Activated CD4-positive, alpha-beta T cell treated with anti-CD3 and anti-CD28 coated beads for 48 hours (primary cell): ENCODE results near the gene PPP1R15A.
"Not testable (repeated sequence)": the region's sequence is repeated elsewhere in the genome, so short reads cannot be mapped to it uniquely, and the experiment has no call there.

ENCODE experiments used
- DNase-seq: peaks from one replicate; pipeline ENCODE4 v3.0.0-alpha.2; 2020

Gene PPP1R15A

DNA sequence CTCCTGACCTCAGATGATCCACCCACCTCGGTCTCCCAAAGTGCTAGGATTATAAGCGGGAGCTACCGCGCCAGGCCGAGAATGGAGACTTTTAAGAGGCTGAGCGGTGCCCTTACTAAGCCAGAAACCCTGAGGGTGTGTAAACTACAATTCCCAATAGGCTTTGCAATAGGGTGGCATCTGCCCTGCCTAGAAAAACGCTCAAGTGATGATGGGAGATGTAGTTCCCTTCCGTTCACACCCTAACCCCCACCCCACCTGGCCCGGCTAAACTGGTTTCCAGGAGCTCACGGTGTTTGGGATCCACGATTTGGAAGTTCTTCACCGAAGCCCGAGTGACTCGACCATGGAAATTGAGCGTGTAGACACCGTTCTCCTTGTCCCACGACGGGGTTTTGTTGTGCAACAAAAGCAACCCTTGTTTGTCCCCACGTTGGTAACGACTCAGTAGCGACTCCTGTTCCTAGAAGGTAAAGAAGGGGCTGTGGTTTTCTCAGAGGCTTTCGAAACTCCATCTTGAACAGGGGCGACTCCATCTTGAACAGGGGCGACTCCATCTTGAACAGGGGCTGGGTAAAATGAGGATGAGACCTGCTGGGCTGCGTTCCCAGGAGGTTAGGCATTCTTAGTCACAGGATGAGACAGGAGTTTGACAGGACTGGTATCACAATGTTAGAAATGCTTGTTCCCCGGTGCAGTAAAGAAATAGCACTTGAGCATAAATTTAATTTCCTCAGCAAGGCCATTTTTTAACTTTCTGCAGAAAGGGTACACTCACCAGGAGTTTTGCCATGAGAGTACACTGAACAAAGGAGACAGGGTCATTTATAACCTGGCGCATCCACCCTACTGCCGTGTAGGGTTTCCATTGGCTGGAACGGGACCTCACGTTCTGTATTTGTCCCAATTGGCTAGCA is 9.8 kb downstream of the PPP1R15A start:
- DNase-seq, result no peak

DNA sequence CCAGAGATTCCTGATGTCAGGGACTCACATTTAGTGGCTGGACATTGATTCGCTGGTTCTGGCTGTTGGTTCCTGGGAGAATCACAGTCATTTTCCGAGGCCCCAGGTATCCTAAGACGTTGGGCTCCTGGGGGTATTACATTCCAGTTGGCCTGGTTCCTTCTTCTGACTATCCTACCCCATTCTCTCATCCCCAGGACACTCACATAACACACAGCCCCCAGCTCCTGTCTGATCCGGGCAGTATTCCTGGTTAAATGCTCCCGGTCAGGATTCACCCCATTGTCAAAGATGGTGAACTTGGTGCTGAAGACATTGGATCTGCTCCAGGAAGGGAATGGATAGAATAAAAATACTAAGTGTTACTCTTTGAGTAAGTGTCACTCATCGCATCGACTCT is 11.5 kb downstream of the PPP1R15A start:
- no peak for DNase-seq

DNA sequence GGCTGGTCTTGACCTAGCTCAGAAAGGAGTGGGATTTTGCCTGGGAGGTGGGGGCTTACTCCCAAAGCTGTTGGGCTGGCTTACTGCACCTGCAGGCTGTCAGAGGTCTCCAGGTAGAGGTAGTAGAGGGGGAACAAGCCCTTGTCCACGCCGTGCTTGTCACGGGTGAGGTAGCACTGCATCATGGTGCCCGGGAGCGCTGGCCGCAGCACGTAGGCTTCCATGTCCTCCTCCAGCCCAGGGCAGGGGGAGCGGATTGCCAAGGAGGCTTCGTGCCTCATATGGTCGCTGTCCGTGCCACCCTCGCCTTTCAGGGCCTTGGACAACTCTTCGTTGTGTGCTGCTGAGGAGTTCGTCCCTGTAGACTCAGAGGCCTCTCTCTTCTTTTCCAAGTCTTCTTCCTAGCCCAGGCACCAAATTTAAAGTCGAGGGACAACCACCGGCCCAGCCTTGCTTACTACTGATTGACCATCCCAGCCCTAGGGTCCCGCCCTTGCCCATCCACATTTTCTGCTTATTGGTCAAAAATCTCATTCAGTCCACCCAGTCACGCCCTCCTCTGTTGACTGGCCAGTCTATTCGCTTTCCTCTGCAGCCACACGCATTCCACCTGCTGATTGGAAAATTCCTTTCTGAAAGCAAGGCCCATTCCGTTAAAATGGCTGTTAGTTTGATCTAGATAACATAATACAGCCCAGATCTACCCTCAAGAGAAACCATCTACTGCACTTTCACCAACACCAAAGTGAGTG is 15.8 kb downstream of the PPP1R15A start:
- no peak for DNase-seq

DNA sequence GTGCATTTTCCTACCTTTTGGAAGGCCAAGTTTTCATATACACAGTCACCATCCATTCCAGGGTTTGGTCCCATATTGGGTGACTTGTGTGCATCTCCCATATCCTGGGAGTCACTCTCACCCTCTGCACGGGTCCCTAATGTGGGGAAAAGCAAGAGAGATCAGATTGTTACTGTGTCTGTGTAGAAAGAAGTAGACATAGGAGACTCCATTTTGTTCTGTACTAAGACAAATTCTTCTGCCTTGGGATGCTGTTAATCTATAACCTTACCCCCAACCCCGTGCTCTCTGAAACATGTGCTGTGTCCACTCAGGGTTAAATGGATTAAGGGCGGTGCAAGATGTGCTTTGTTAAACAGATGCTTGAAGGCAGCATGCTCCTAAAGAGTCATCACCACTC is 17.3 kb downstream of the PPP1R15A start:
- DNase-seq, result not testable (repeated sequence)

DNA sequence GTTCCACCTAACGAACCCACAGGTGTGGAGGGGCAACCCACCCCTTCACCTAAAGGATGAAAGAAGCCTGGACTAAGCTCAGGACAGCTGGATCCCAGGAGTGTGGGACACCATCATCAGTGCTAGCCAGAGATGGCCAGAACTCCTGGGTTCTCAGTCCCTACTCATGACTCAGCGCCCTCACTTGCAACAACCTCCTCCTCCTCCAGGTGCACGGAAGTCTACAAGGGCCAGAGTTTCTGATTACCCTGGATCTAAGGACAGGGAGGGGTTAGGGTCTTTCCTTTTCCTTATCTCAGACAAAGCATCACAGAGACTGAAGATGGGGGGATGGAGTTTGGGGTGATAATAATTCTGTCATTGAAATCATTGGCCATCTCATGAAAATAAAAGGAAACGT is 18.3 kb downstream of the PPP1R15A start:
- DNase-seq, result no peak

DNA sequence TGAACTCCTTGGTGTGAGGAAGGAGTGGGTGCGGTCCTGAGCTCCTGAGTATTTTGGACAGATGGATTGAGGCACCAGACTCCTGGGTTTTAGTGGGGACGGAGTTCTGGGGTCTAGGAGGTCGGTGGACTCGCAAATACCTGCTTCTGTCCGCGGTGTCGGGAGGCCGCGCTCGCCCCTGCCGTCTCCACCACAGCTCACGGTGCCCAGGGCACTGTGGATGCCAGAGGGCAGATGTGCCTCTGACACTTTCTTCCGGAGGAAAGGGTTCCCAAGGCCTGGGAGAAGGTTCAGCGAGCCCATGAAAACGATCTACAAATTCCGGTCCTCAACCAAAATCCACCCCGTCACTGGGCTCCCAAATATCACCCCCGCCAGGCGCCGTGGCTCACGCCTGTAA is 23.0 kb downstream of the PPP1R15A start:
- DNase-seq, result no peak

DNA sequence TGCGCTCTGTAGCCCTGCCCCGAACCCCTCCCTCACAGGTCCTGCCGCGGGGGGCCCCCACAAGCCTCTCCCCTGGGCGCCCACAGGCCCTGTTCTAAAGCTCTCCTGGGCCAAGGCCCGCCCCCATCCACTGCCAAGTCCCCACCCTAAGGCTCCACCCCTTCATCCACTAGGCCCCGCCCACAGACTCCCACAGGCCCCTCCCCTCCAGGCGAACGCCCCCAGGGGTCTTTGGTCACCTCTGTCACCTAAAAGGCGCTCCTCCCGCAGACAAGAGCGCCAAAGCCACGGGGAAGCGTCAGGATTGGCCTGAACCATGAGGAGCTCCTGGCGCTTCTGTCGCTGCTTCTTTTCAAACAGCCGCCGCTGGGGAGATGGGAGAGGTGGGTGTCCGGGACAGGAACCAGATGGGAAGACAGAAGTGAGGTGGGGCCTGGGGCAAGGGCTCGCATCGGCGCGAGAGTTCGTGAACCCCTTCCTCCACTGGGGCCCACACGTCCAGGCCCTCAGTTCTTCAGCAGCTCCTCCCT is 24.0 kb downstream of the PPP1R15A start:
- DNase-seq, result peak; percentile 71

DNA sequence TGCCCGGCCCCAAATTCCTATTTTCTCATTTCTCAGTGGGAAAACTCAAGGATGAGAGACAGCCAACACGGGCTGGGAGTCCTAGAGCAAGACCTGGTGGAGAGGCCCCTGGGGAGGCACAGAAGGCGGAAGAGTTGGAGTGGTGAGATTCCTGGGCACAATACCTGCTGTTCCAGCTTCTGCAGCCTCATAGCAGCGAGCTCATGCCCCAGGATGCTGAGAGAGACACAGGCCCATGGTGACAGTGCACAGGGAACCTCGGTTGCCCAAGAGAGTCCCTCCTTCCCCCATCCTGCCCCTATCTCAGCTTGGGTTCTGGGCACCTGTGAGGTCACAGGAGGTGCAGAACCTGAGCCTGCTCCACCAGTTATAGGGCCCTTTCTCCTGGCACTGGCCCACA is 25.0 kb downstream of the PPP1R15A start:
- no peak for DNase-seq

DNA sequence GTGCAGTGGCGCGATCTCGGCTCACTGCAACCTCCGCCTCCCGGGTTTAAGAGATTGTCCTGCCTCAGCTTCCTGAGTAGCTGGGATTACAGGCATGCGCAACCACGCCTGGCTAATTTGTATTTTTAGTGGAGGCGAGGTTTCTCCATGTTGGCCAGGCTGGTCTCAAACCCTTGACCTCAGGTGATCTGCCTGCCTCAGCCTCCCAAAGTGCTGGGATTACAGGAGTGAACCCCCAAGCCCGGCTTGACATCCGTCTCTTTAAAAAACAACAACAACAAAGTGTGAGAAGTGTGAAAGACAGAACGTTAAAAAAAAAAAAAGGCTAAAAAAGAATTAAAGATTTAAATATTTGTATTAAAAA is 27.1 kb downstream of the PPP1R15A start:
- not testable (repeated sequence) for DNase-seq

DNA sequence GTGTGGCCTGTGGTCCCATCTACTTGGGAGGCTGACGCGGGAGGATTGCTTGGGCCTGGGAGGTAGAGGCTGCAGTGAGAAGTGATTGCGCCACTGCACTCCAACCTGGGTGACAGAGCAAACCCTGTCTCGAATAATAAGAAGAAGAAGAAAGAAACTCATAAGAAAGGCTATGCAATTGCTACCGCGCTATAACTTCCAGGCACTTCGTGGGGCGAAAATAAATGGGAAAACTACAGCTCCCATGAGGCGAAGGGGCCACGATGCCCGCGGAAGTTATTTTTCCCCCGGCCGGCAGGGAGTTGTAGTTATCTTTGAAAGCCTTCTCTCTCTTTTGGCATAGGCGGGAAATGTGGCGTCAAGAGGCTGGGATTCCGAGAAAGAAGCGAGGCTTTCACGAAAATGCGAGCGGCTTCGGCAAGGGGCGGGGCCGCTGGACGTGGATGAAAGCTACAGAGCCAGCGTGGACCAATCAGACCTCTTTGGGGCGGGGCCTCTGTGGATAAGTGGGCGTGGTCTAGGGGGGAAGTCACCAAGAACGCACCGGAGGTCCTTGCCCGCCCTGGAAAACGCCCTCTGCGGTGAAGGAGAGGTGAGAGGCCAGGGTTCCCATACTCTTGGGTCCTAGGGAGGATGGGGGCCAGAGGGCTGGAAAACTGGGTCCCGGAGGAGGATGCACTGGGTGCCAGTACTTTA is 27.7 kb downstream of the PPP1R15A start, which contains the start of gene NUCB1:
NUCB1 (plus strand) TSS at position 532 of the 696 bp plus-strand sequence. CDS start 485 bp downstream, outside the sequence.
- peak; percentile 100 for DNase-seq

DNA sequence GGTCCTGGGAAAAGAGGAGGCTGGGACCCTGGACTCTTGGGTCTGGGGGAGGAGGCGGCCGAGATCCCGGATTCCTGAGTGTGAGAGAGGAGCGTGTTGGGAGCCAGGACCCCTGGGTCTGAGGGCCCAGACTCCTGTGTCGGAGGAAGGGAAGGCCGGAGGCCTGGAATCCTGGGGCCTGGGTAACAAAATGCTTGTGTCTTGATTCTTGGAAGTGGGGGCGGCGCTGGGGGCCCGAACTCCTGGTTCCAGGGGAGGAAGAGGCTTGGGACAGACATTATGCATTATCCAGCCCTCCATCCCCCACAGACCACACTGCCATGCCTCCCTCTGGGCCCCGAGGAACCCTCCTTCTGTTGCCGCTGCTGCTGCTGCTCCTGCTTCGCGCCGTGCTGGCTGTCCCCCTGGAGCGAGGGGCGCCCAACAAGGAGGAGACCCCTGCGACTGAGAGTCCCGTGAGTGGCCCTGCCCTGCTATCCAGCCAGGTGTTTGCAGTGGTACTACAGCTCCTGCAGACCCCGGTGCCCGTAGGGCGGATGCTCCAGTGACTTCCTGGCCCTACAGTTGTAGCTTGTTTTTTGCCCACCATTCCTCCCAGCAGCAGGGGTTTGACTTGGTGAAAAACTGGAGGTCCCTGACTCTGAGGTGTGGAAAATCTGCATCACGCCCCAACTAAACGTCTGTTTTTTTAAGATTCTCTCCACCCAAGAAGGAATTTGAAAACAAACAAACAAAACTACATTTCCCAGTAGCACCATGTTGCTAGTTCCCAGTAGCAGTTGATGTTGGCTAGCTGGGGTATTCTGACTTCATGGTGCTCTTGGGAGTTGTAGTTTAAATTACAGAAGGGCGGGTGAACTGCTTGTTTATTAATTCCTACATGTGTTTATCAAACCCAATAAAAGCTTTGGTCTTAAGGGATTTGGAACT is 28.5 kb downstream of the PPP1R15A start:
- DNase-seq, result peak; percentile 16

DNA sequence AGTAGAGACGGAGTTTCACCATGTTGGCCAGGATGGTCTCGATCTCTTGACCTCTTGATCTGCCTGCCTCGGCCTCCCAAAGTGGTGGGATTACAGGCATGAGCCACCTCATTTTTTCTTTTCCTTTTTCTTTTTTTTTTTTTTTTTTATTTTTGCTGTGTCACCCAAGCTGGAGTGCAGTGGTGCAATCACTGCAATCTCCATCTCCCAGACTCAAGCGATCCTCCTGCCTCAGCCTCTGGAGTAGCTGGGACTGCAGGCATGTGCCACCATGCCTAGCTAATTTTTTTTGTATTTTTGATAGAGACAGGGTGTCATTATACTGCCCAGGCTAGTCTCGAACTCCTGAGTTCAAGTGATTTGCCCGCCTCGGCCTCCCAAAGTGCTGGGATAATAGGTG is 30.1 kb downstream of the PPP1R15A start:
- DNase-seq, result not testable (repeated sequence)

DNA sequence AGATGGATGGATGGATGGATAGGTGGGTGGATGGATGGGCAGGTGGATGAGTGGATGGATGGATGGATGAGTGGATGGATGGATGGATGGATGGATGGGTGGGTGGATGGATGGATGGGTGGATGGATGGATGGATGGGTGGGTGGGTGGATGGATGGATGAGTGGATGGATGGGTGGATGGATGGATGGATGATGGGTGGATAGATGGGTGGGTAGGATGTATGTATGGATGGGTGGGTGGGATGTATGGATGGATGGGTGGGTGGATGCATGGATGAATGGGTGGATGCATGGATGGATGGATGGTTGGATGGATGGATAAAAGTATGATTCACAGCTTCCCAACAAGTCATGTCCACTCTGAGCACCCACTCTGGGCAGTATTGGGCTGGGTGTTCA is 31.6 kb downstream of the PPP1R15A start:
- DNase-seq, result not testable (repeated sequence)

DNA sequence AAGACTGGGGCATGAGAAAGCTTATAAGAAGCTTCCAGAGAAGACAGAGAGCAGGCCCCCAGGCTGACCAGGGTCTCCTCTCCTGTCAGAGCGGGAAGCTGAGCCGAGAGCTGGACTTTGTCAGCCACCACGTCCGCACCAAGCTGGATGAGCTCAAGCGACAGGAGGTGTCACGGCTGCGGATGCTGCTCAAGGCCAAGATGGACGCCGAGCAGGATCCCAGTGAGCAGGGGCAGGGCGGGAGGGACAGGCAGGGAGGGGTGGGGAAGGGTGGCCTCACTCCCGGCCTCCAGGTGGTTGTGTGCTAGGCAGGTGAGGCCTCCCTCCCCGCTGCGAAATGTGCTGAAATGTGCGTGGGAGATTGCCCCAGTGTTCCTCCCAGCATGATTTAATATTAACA is 33.4 kb downstream of the PPP1R15A start:
- no peak for DNase-seq

DNA sequence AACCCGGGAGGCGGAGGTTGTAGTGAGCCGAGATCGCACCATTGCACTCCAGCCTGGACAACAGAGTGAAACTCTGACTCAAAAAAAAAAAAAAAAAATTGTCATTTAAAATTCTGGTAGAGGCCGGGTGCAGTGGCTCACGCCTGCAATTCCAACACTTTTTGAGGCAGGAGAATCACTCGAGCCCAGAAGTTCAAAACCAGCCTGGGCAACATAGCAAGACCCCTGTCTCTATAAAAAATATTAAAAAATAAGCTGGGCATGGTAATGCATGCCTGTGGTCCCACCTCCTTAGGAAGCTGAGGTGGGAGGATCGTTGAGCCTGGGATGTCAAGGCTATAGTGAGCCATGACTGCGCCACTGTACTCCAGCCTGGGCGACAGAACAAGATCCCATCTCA is 34.1 kb downstream of the PPP1R15A start:
- no peak for DNase-seq

DNA sequence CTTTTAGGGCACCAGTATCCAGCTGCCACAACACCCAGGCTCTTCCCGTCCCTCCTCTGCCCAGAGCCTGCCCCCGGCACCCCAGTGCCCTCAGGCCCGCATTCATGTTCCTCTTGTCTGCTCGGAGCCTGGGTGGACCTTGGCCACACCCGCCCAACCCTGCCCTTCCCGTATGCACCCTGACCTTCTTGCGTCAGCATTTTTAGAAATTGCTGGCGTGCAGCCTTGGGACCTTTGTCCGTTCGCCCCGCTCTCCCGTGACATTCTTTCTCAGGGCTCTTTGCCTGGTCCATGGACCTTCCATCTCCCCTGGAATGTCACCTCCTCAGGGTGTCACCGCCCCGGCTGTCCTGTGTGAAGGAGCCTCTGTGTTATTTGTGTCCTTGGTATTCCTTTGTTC is 35.5 kb downstream of the PPP1R15A start:
- DNase-seq, result no peak

DNA sequence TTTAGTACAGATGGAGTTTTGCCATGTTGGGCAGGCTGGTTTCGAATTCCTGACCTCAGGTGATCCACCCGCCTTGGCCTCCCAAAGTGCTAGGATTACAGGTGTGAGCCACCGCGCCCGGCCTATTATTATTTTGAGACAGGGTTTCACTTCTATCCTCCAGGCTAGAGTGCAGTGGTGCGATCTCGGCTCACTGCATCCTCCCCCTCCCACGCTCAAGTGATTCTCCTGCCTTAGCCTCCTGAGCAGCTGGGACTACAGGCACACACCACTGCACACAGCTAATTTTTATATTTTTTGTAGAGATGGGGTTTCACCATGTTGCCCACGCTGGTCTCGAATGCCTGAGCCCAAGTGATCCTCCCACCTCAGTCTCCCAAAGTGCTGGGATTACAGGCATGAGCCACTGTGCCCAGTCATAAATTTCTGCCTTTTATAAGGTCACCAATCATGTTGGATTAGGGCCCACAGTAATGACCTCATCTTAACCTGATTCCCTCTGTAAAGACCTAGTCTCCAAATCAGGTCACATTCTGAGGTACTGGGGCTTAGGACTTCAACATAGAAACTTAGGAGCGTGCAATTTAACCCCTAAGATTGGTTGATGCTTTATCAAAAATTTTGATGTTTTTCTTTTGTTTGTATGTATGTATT is 37.3 kb downstream of the PPP1R15A start:
- not testable (repeated sequence) for DNase-seq

DNA sequence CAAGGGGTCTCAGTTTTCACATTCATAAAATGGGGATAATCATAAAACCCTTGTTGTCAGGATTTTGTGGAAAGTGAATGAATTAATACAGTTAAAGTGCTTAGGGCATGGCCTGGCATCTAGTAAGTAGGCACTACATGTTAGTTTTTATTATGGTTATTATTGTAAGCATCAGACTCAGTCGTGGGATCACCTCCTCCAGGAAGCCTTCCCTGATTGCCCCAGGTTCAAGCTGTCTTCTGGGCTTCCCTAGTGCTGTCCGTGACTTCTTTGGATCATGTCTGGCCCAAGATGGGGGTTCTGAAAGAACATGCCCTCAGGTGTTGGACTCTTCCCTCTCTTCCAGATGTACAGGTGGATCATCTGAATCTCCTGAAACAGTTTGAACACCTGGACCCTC is 38.6 kb downstream of the PPP1R15A start:
- DNase-seq, result no peak

DNA sequence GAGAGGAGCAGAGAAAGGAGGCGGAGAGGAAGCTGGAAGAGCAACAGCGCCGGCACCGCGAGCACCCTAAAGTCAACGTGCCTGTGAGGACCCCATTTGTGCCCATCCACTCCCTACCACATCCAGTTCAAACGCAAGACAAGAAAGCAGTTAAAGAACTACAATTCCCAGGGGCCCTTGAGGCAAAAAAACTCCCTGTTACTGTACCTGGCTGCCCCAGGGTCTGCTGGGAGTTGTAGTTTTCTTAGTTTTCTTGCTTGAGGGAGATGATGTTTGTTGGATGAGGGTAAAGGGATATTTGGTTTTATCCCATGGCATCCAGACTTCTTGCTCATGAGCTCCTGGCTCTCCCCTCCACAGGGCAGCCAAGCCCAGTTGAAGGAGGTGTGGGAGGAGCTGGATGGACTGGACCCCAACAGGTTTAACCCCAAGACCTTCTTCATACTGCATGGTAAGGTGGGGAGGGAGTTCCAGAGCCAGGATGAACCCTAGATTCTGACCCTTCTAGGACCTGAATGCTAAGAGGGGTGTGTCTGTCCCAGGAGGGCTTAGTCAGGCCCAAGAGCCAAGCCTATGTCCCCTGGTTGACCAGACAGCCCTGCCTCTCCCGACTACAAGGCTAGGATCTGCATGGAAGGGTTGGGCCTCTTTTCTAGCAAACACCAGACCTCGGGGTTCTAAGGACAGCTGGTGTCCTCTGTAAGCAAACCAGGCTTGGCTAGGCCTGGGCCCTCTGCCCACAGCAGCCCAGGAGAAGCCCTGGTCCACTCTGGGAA is 41.1 kb downstream of the PPP1R15A start:
- DNase-seq, result peak; percentile 41

DNA sequence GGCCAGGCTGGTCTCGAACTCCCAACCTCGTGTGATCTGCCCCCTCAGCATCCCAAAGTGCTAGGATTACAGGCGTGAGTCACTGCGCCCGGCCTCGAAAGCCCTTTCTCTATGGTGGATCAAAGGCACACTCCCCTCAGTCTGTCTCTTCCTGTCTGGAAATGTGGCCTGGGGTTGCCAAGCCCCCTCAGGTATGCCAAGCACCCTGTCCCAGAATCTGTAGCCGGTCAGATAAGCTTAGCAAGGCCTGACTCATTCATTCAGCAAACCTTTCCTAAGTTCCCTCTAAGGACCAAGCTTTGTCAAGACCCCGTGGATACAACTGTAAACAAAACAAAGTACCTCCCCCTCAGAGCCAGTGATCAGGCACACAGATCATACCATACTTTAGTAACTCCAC is 42.0 kb downstream of the PPP1R15A start:
- no peak for DNase-seq

DNA sequence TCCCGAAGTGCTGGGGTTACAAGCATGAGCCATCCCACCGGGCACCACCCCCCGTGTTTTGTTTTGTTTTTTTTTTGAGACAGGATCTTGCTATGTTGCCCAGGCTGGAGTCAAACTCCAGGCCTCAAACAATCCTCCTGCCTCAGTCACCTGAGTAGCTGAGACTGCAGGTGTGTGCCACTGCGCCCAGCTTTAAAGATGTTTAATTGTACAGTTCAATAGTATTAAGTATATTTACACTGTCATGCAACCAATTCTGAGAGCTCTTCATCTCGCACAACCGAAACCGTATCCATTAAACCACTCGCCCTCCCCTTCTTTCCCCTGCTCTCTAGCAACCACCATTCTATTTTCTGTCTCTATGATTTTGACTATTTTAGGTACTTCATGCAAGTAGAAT is 43.5 kb downstream of the PPP1R15A start:
- DNase-seq, result no peak
